ENCODE measurements around the gene FLOT1. TPM values are rescaled to one million over a fixed set of nuclear protein-coding genes. Genes with fewer than 3 reads are reported as not detected.

FLOT1 gene
- total and polyA plus RNA-seq, 2 of the 13 experiments (the other 11 are each of a cell fraction or from before 2014, with no cell fraction given) = 82.3 to 130 TPM

DNA sequence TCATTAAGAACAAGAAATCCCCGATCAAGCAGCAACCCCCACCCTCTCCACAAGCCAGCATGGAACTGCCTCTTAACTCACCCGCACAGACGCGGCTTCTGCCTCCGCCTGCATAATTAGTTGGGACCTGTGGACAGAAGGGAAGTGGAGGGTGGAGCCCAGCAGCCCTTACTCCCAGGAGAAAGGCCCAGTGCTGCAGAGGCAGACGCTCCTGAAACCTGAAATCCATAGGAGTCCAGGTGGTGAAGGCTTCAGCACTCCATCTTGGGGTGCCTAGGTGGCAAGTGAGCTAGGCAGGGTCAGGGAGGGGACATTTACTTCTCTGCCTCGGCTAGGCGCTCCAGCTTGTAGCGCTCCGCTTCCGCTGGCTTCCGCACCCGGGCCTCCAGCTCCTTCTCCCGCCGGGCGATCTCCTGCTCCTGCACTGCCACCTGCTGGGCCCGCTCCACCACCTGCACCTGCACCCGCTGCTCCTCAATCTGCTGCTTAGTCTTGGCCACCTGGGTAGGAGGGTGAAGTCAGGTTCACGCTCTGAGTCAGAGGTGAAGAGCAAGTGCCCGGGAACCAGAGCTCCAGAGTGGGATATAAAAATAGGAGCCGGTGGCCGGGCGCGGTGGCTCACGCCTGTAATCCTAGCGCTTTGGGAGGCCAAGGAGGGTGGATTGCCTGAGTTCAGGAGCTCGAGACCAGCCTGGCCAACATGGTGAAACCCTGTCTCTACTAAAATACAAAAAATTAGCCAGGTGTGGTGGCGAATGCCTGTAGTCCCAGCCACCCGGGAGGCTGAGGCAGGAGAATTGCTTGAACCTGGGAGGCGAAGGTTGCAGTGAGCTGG lies 11.7 kb downstream of the FLOT1 start (continued):
- TF ChIP-seq THAP9 (CRISPR knock-in tag; IDR thresholded peaks at IDR 0.05; ENCODE audit: borderline replicate concordance) (0 out of 2 replicates have a peak, but pooled peaks have one; percentile 24), RNF219 (CRISPR knock-in tag; IDR thresholded peaks at IDR 0.05) (no peak), ZNF142 (CRISPR knock-in tag; IDR thresholded peaks at IDR 0.05) (no peak), GMEB2 (CRISPR knock-in tag; IDR thresholded peaks at IDR 0.05; ENCODE audit: low read depth) (no peak), SMYD3 (CRISPR knock-in tag; IDR thresholded peaks at IDR 0.05) (no peak)
- TF ChIP-seq, protein P1, sequence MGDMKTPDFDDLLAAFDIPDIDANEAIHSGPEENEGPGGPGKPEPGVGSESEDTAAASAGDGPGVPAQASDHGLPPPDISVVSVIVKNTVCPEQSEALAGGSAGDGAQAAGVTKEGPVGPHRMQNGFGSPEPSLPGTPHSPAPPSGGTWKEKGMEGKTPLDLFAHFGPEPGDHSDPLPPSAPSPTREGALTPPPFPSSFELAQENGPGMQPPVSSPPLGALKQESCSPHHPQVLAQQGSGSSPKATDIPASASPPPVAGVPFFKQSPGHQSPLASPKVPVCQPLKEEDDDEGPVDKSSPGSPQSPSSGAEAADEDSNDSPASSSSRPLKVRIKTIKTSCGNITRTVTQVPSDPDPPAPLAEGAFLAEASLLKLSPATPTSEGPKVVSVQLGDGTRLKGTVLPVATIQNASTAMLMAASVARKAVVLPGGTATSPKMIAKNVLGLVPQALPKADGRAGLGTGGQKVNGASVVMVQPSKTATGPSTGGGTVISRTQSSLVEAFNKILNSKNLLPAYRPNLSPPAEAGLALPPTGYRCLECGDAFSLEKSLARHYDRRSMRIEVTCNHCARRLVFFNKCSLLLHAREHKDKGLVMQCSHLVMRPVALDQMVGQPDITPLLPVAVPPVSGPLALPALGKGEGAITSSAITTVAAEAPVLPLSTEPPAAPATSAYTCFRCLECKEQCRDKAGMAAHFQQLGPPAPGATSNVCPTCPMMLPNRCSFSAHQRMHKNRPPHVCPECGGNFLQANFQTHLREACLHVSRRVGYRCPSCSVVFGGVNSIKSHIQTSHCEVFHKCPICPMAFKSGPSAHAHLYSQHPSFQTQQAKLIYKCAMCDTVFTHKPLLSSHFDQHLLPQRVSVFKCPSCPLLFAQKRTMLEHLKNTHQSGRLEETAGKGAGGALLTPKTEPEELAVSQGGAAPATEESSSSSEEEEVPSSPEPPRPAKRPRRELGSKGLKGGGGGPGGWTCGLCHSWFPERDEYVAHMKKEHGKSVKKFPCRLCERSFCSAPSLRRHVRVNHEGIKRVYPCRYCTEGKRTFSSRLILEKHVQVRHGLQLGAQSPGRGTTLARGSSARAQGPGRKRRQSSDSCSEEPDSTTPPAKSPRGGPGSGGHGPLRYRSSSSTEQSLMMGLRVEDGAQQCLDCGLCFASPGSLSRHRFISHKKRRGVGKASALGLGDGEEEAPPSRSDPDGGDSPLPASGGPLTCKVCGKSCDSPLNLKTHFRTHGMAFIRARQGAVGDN (CRISPR knock-in tag; IDR thresholded peaks at IDR 0.05) = peak; percentile 91
- TF ChIP-seq, protein P2, sequence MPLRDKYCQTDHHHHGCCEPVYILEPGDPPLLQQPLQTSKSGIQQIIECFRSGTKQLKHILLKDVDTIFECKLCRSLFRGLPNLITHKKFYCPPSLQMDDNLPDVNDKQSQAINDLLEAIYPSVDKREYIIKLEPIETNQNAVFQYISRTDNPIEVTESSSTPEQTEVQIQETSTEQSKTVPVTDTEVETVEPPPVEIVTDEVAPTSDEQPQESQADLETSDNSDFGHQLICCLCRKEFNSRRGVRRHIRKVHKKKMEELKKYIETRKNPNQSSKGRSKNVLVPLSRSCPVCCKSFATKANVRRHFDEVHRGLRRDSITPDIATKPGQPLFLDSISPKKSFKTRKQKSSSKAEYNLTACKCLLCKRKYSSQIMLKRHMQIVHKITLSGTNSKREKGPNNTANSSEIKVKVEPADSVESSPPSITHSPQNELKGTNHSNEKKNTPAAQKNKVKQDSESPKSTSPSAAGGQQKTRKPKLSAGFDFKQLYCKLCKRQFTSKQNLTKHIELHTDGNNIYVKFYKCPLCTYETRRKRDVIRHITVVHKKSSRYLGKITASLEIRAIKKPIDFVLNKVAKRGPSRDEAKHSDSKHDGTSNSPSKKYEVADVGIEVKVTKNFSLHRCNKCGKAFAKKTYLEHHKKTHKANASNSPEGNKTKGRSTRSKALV (CRISPR knock-in tag; IDR thresholded peaks at IDR 0.05) = no peak
